CD4-positive, CD25-positive, alpha-beta regulatory T cell (primary cell): ENCODE data around the gene COMP. TPM values are rescaled to one million over a fixed set of nuclear protein-coding genes. Genes with fewer than 3 reads are reported as not detected.

Source experiments
- ATAC-seq, 2 donors: fragments of 150-1000 bp; cut with Tn5 transposase; one replicate each; pipeline ENCODE4 v1.10.0; 2021; ENCODE audit warnings: low read depth in 2 of 2, moderate number of reproducible peaks in 2 of 2, moderate library complexity in 1 of 2
- DNase-seq, 3 donors: peaks; one replicate each; pipeline versions ENCODE4 v3.0.0 to v3.0.0-alpha.2; 2012 to 2022; ENCODE audit warnings: mixed read lengths in 1 of 3
- H3K27ac ChIP-seq: one replicate; pipeline ENCODE4 v1.7.0; 2013; ENCODE audit warnings: mild to moderate bottlenecking, low read length; ENCODE audit not compliant: insufficient read depth, poor library complexity, severe bottlenecking
- H3K27me3 ChIP-seq: one replicate; pipeline ENCODE4 v1.7.0; 2013; ENCODE audit warnings: low read length; ENCODE audit not compliant: control insufficient read depth, insufficient read depth
- H3K36me3 ChIP-seq: one replicate; pipeline ENCODE4 v1.7.0; 2013; ENCODE audit warnings: mild to moderate bottlenecking, low read length, moderate library complexity; ENCODE audit not compliant: control insufficient read depth, insufficient read depth
- H3K4me1 ChIP-seq: 2 replicates; pipeline ENCODE4 v1.7.0; 2013; ENCODE audit warnings: mild to moderate bottlenecking, low read length; ENCODE audit not compliant: insufficient read depth, control insufficient read depth, poor library complexity, severe bottlenecking
- H3K4me3 ChIP-seq: one replicate; pipeline ENCODE4 v1.7.0; 2013; ENCODE audit warnings: low read depth, mild to moderate bottlenecking, low read length, moderate library complexity
- H3K9me3 ChIP-seq, 2 experiments: 1 replicate in 1 of 2; 2 replicates in 1 of 2; pipeline ENCODE4 v1.7.0; 2013; ENCODE audit warnings: low read length in 2 of 2, mild to moderate bottlenecking in 1 of 2, moderate library complexity in 1 of 2; ENCODE audit not compliant: control insufficient read depth in 2 of 2
- H3K27ac Mint-ChIP-seq, 3 donors: one replicate each; pipeline ENCODE4 v1.8.0; 2020 to 2022; ENCODE audit warnings: mild to moderate bottlenecking in 3 of 3, mixed read lengths in 3 of 3, moderate library complexity in 2 of 3
- H3K27me3 Mint-ChIP-seq: one replicate; pipeline ENCODE4 v1.8.0; 2022; ENCODE audit warnings: mild to moderate bottlenecking, mixed read lengths
- H3K36me3 Mint-ChIP-seq: one replicate; pipeline ENCODE4 v1.8.0; 2020; ENCODE audit warnings: mixed read lengths
- H3K4me1 Mint-ChIP-seq, 4 donors: one replicate each; pipeline ENCODE4 v1.8.0; 2020 to 2022; ENCODE audit warnings: mixed read lengths in 4 of 4, mild to moderate bottlenecking in 1 of 4
- H3K4me3 Mint-ChIP-seq, 4 donors: one replicate each; pipeline ENCODE4 v1.8.0; 2020 to 2022; ENCODE audit warnings: mild to moderate bottlenecking in 4 of 4, mixed read lengths in 4 of 4, moderate library complexity in 3 of 4
- H3K9me3 Mint-ChIP-seq, 7 donors: one replicate each; pipeline ENCODE4 v1.8.0; 2020 to 2022; ENCODE audit warnings: mixed read lengths in 7 of 7, mild to moderate bottlenecking in 3 of 7, moderate library complexity in 2 of 7
- polyA plus RNA-seq, 4 donors: library from polyadenylated mRNA; unstranded; fragments of 300-500 nt; fragmentation: Illumina TruSeq; gene quantifications; one replicate each; pipeline ENCODE4 v1.2.3, GENCODE V29; 2021
- total RNA-seq: library from RNA; stranded (reverse); gene quantifications from one replicate; pipeline ENCODE4 v1.2.3, GENCODE V29; 2022

Gene COMP
- total and polyA plus RNA-seq, 5 donors from 2014 or later = not detected

DNA sequence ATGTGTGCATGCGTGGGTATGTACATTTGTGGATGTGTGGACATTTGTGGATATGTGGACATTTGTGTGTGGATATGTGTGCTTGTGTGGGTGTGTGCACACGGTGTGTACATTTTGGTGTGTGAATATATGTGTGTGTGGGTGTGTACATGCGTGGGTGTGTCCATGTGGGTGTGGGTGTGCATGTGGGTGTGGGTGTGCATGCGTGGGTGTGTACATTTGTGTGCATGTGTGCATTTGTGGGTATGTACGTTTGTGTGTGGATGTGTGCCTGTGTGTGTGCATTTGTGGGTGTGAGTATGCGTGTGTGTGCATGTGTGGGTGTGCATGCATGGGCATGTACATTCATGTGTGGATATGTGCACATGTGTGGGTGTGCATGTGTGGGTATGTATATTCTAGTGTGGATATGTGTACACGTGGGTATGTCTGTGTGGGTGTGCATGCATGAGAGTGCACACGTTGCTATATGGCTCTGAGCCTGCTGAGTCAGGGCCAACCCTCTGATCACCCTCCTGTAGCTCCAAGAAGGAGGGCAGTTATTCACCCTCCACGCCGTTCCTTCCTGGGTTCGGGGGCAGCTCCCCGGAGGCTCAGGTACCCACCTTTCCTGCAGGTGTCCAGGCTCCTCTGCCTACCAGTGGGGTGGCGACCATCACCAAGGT is 20.3 kb downstream of the COMP start:
- Histone ChIP-seq H3K27me3 (no peaks in the 10 kb centered on the region), H3K4me1 (no peaks in the 10 kb centered on the region), H3K36me3 (no peaks in the 10 kb centered on the region), H3K27ac (no peak overlapping the region), H3K9me3 (no peaks in the 10 kb centered on the region), H3K4me3 (no peak overlapping the region)
- Mint-ChIP-seq H3K4me1 (peaks cover 0 to 1% (median 0%) of the 10 kb centered on the region in 4 donors), H3K9me3 (no peaks in the 10 kb centered on the region), H3K36me3 (peaks cover 9% of the 10 kb centered on the region), H3K27ac (no peak overlapping the region), H3K4me3 (no peak overlapping the region), H3K27me3 (no peaks in the 10 kb centered on the region)
- DNase-seq (no peak), ATAC-seq (no peak)

- Mint-ChIP-seq H3K4me1 (peaks cover 0 to 1% (median 0%) of the 10 kb centered on the region in 4 donors), H3K27me3 (no peaks in the 10 kb centered on the region), H3K4me3 (no peak overlapping the region), H3K9me3 (no peaks in the 10 kb centered on the region), H3K27ac (no peak overlapping the region), H3K36me3 (peaks cover 9% of the 10 kb centered on the region)
- no peaks in the 10 kb centered on the region for H3K36me3 ChIP-seq
- H3K4me3 ChIP-seq = no peak overlapping the region
- H3K4me1 ChIP-seq = no peaks in the 10 kb centered on the region
- H3K27me3 ChIP-seq = no peaks in the 10 kb centered on the region
- H3K9me3 ChIP-seq = no peaks in the 10 kb centered on the region
- H3K27ac ChIP-seq = no peak overlapping the region
- DNase-seq (no peak), ATAC-seq (no peak)
These were observed 21.0 kb downstream of the COMP start for GRCh38 chr19:18769989-18770528.

- Mint-ChIP-seq H3K4me1 (peaks cover 0 to 1% (median 0%) of the 10 kb centered on the region in 4 donors), H3K4me3 (no peak overlapping the region), H3K27ac (no peak overlapping the region), H3K27me3 (no peaks in the 10 kb centered on the region), H3K9me3 (no peaks in the 10 kb centered on the region), H3K36me3 (peaks cover 9% of the 10 kb centered on the region)
- H3K9me3 ChIP-seq = no peaks in the 10 kb centered on the region
- no peaks in the 10 kb centered on the region for H3K27me3 ChIP-seq
- DNase-seq = no peak
- H3K4me3 ChIP-seq = no peak overlapping the region
- H3K36me3 ChIP-seq = no peaks in the 10 kb centered on the region
- no peak for ATAC-seq
- H3K4me1 ChIP-seq = no peaks in the 10 kb centered on the region
- H3K27ac ChIP-seq = no peak overlapping the region
These were observed 21.9 kb downstream of the COMP start for GRCh38 chr19:18768997-18769891.

DNA sequence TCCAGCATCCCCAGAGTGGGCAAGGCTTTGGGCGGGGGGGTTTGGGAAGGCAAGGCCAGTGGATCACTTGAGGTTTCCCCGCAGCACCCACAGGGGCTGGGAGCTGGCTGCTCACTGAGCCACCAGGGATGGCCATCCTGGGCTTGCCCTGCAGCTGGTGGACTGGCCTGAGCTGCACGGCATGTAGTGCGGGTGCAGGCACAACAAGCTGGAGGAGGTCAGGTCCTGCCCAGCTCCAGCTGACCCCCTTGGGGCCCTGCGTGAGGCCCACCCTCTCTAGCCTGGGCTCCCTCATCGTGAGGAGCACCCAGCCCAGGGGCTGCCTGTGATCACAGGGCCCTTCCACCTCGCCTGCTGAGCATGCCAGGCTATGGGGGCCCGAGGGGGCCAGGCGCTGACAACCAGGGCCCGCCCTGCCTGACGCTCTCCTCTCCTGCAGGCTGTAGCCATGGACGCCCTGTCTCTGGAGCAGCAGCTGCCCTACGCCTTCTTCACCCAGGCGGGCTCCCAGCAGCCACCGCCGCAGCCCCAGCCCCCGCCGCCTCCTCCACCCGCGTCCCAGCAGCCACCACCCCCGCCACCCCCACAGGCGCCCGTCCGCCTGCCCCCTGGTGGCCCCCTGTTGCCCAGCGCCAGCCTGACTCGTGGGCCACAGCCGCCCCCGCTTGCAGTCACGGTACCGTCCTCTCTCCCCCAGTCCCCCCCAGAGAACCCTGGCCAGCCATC is 22.9 kb downstream of the COMP start:
- ATAC-seq (no peak), DNase-seq (no peak)
- Histone ChIP-seq H3K27ac (no peak overlapping the region), H3K9me3 (no peaks in the 10 kb centered on the region), H3K36me3 (no peaks in the 10 kb centered on the region), H3K27me3 (no peaks in the 10 kb centered on the region), H3K4me1 (no peaks in the 10 kb centered on the region), H3K4me3 (no peak overlapping the region)
- H3K27ac Mint-ChIP-seq = no peak overlapping the region
- peaks cover 9% of the 10 kb centered on the region for H3K36me3 Mint-ChIP-seq
- no peak overlapping the region for H3K4me3 Mint-ChIP-seq
- no peaks in the 10 kb centered on the region for H3K4me1 Mint-ChIP-seq
- H3K27me3 Mint-ChIP-seq = no peaks in the 10 kb centered on the region
- no peaks in the 10 kb centered on the region for H3K9me3 Mint-ChIP-seq

DNA sequence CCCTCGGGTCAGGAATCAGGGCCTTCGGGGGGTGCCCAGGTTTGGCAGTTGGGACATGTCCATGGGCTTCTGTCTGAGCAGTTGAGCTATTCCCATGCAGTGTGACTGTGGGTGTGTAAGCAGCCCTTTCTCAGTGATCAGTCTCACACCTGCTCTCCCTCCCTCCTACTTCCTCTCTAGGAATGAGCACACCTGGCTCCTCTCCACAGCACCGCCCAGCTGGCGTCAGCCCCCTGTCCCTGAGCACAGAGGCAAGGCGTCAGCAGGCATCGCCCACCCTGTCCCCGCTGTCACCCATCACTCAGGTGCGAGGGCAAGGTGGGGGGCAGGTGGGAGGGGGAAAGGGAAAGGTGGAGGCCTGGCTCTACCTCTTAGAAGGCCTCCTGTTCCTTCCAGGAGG is 25.9 kb downstream of the COMP start:
- no peak for DNase-seq
- Histone ChIP-seq H3K4me3 (no peak overlapping the region), H3K27ac (no peak overlapping the region), H3K27me3 (no peaks in the 10 kb centered on the region), H3K4me1 (no peaks in the 10 kb centered on the region), H3K36me3 (no peaks in the 10 kb centered on the region), H3K9me3 (no peaks in the 10 kb centered on the region)
- no peaks in the 10 kb centered on the region for H3K36me3 Mint-ChIP-seq
- no peaks in the 10 kb centered on the region for H3K4me1 Mint-ChIP-seq
- no peak for ATAC-seq
- H3K4me3 Mint-ChIP-seq = no peak overlapping the region
- no peaks in the 10 kb centered on the region for H3K27me3 Mint-ChIP-seq
- no peak overlapping the region for H3K27ac Mint-ChIP-seq
- H3K9me3 Mint-ChIP-seq = no peaks in the 10 kb centered on the region

DNA sequence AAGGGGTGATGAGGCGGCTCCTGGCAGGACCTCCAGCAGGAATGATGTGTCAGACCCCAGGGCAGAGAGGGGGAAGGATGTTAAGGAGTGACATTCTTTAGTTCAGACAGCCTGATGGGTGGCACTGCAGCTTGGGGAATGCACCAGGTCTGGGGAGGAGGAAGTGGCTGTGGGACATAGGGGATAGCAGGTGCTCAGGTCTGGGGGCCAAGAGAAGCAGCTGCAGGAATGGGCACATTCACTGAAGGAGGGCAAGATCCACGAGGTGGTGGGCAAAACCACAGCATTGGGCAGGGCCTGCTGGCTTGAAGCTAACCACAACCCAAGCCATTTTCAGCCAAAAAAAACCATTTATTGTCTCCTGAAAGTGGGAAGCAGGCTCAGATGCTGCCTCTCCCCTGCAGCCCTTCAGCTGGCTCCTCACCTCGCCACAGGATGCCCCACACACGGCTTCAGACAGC is 26.5 kb downstream of the COMP start:
- H3K9me3 ChIP-seq = no peaks in the 10 kb centered on the region
- H3K4me1 Mint-ChIP-seq = no peaks in the 10 kb centered on the region
- ATAC-seq = no peak
- no peak overlapping the region for H3K27ac Mint-ChIP-seq
- H3K27me3 Mint-ChIP-seq = no peaks in the 10 kb centered on the region
- H3K9me3 Mint-ChIP-seq = no peaks in the 10 kb centered on the region
- DNase-seq = no peak
- no peak overlapping the region for H3K27ac ChIP-seq
- H3K4me3 Mint-ChIP-seq = no peak overlapping the region
- H3K27me3 ChIP-seq = no peaks in the 10 kb centered on the region
- no peak overlapping the region for H3K4me3 ChIP-seq
- H3K36me3 Mint-ChIP-seq = no peaks in the 10 kb centered on the region
- H3K4me1 ChIP-seq = no peaks in the 10 kb centered on the region
- no peaks in the 10 kb centered on the region for H3K36me3 ChIP-seq

- H3K4me1 Mint-ChIP-seq = no peaks in the 10 kb centered on the region
- ATAC-seq = no peak
These were observed 27.2 kb downstream of the COMP start for GRCh38 chr19:18763674-18764590.

More at GRCh38 chr19:18763674-18764590, 27.2 kb downstream of the COMP start:
- Mint-ChIP-seq H3K4me3 (no peak overlapping the region), H3K27me3 (no peaks in the 10 kb centered on the region), H3K27ac (no peak overlapping the region), H3K36me3 (no peaks in the 10 kb centered on the region), H3K9me3 (no peaks in the 10 kb centered on the region)
- Histone ChIP-seq H3K9me3 (no peaks in the 10 kb centered on the region), H3K36me3 (no peaks in the 10 kb centered on the region), H3K4me3 (no peak overlapping the region), H3K27me3 (no peaks in the 10 kb centered on the region), H3K27ac (no peak overlapping the region), H3K4me1 (no peaks in the 10 kb centered on the region)
- DNase-seq = no peak
